GM08714 (cell line): Measurements from ENCODE around the gene THOC6.

Experiments used
- H3K4me3 ChIP-seq: fragments of 200-500 bp; sonication (Bioruptor generic); 2 replicates; pipeline ENCODE4 v1.5.1; 2014; ENCODE audit warnings: mild to moderate bottlenecking, low read length, inconsistent platforms
- ZNF274 ChIP-seq: IDR thresholded peaks from 2 replicates; pipeline ENCODE4 v1.6.1; 2012; ENCODE audit warnings: mild to moderate bottlenecking, low read depth, low read length

Gene THOC6

GRCh38 chr16:3004781-3005284 lies 19.0 kb upstream of the THOC6 start:
- H3K4me3 ChIP-seq = peak overlapping the region; percentile 51; the same call in 1 of the 2 replicates
- TF ChIP-seq ZNF274 = no peak

GRCh38 chr16:3007059-3007956 lies 16.5 kb upstream of the THOC6 start:
- no peak for TF ChIP-seq ZNF274
- H3K4me3 ChIP-seq = peak overlapping the region; percentile 35; the same call in 1 of the 2 replicates

DNA sequence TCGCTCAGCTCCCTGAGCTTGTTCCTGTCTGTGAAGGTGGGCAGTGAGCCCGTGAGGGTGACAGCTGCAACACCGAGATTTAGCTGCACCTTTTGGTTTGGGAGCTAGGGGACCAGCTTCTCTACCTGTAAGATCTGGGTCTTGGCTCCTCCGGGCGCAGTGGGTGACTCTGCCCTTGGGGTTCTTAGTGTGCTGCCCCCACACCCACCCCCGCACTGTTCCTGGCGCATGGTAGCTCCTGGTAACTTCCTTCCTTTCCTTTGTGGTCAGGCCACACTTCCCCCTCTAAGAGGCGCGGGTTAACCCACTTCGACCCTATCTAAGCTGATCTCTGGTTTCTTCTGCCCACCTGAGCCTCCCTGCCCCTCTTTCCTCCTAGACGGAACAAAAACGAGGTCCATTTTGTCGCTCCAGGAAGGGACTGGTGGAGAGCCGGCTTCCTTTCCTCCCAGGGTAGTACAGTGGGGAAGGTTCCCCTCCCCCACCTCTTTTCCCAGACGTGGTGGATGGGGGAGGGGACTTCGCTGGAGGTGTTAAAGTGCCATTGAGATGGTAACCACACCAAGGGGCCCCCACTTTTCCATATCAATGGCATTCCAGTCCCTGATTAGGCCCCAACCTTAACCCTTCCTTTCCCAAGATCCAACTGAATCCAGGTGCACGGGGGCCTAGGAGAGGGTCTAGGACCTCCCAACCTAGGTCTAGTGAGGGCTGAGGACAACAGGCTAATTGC lies 15.7 kb upstream of the THOC6 start:
- no peak for TF ChIP-seq ZNF274
- H3K4me3 ChIP-seq = no peak overlapping the region; the same call in 1 of the 2 replicates

DNA sequence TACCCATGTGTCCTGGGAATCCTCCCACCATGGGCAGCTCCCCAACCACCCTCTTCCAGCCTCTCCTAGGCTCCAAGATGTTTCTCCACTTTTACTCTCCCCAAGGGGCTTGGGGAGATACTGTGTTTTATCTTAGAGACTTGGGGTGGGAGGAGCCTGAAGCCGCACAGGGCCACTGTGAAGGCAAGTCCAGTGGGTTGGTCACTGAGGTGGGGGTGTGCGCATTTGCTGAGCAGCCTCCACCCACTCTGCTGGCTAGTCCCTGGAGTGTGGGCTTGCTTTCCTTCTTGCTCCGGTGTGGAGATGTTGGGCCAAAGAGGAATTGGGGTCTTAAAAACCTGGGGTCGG lies 15.2 kb upstream of the THOC6 start:
- H3K4me3 ChIP-seq = no peak overlapping the region
- TF ChIP-seq ZNF274 = no peak

- H3K4me3 ChIP-seq = no peak overlapping the region
- no peak for TF ChIP-seq ZNF274
Observed at GRCh38 chr16:3009568-3010390, 14.1 kb upstream of the THOC6 start.

- no peak overlapping the region for H3K4me3 ChIP-seq
- no peak for TF ChIP-seq ZNF274
Observed at GRCh38 chr16:3010510-3010909, 13.3 kb upstream of the THOC6 start.

GRCh38 chr16:3012246-3012645 lies 11.6 kb upstream of the THOC6 start:
- H3K4me3 ChIP-seq = no peak overlapping the region
- no peak for TF ChIP-seq ZNF274

DNA sequence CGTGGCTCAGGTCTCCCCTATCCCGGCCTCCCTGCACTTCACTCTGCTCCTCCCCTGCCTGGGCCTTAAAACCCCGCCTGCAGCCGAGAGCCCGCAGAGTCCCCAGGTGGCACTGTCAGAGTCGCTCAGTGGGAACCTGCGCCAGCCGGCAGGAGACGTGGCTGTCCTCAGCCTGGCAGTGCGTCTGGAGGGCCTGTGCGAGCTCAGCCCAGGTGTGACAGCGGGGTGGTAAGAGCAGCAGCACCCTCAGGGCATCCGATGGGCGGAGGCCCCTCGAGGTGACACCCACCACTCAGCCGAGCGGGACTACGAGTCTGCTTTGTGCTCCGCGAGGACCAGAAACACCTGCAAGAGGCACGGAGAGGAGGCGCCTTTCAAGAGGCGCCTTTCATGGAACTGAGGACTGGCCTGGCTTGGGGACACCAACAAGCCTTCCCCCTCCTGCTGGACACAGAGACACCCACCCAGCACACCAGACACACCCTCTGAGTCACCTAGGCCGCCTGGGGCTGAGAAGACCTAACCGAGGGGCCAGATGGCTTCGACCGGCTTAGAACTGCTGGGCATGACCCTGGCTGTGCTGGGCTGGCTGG lies 10.9 kb upstream of the THOC6 start, which contains the start of gene CLDN9:
Gene CLDN9 (plus strand): TSS at position 96 of the 593 bp plus-strand sequence. CDS start 440 bp downstream, at position 536.
- H3K4me3 ChIP-seq = no peak within 1 kb of the TSS
- TF ChIP-seq ZNF274 = no peak

- H3K4me3 ChIP-seq = no peak overlapping the region
- no peak for TF ChIP-seq ZNF274
Observed at GRCh38 chr16:3013491-3013951, 10.3 kb upstream of the THOC6 start.

- TF ChIP-seq ZNF274 = no peak
- no peak overlapping the region for H3K4me3 ChIP-seq
Observed at GRCh38 chr16:3013998-3014690, 9.7 kb upstream of the THOC6 start.

- H3K4me3 ChIP-seq = no peak overlapping the region
- TF ChIP-seq ZNF274 = no peak
Observed at GRCh38 chr16:3014971-3015370, 8.9 kb upstream of the THOC6 start.

DNA sequence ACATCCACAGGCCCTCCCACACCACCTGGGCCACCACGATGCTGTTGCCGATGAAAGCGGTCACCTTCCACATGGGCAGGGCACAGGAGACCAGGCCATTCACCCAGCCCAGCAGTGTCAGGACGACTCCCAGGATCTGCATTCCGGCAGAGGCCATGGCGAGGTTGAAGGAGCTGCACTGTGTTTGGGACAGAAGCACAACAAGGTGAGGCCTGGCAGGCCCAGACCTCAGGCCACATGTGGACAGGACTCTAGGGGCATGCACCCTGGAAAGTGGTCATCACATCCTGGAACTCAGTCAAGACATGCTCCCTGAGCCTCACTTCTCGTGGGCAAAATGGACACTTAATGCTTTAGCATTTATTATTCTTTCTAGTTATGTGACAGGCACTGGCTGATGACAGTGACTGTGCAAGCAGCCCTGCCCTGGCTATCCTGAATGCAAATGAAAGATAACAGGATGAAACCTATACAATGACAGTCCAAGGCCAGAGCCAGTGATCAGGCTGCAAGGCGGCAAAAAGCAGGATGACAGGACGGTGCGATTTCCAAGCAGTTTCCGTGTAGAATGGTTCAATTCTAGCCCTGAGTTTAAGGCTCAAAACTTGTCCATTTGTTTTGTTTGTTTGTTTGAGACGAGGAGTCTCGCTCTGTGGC lies 7.8 kb upstream of the THOC6 start:
- no peak overlapping the region for H3K4me3 ChIP-seq
- TF ChIP-seq ZNF274 = no peak
